CD4-positive, alpha-beta T cell (primary cell): ENCODE results near the gene CMIP. TPM values are rescaled to one million over a fixed set of nuclear protein-coding genes. Genes with fewer than 3 reads are reported as not detected.

Experiments used
- ATAC-seq: fragments of 200-7000 bp; cut with Tn5 transposase; one replicate; pipeline ENCODE4 v1.10.0; 2022; ENCODE audit warnings: mild to moderate bottlenecking; ENCODE audit not compliant: poor library complexity
- CTCF ChIA-PET: fragments of 350-600 bp; sonication (Branson Sonifier 250); formaldehyde crosslinking; loops from one replicate; lab custom pipeline; 2021; ENCODE audit warnings: antibody characterized with exemption, inconsistent platforms; lab: Charles Lee
- POLR2A ChIA-PET: fragments of 350-600 bp; sonication (Branson Sonifier 250); formaldehyde crosslinking; loops from one replicate; lab custom pipeline; 2021; ENCODE audit warnings: antibody characterized with exemption, inconsistent platforms; lab: Charles Lee
- DNase-seq, 14 experiments: peaks; one replicate each; pipeline ENCODE4 v3.0.0-alpha.2; 2013 to 2020; ENCODE audit warnings: mixed read lengths in 2 of 14
- H3K27ac ChIP-seq, 2 donors: one replicate each; pipeline versions ENCODE4 v1.5.1 to v1.7.0; 2013; ENCODE audit warnings: low read length in 2 of 2, low read depth in 1 of 2, mild to moderate bottlenecking in 1 of 2
- H3K27me3 ChIP-seq, 2 experiments: 1 replicate in 1 of 2; 2 replicates in 1 of 2; pipeline versions ENCODE4 v1.6.1 to v1.7.0; 2013; ENCODE audit warnings: low read length in 2 of 2, control low read depth in 1 of 2, mild to moderate bottlenecking in 1 of 2, moderate library complexity in 1 of 2; ENCODE audit not compliant: insufficient read depth in 2 of 2, control insufficient read depth in 1 of 2
- H3K36me3 ChIP-seq: one replicate; pipeline ENCODE4 v1.6.1; 2013; ENCODE audit warnings: low read length, control low read depth; ENCODE audit not compliant: insufficient read depth
- H3K4me1 ChIP-seq: one replicate; pipeline ENCODE4 v1.6.1; 2013; ENCODE audit warnings: low read length, control low read depth; ENCODE audit not compliant: insufficient read depth
- H3K4me3 ChIP-seq: one replicate; pipeline ENCODE4 v1.5.1; 2013; ENCODE audit warnings: mild to moderate bottlenecking, low read length, moderate library complexity
- H3K9me3 ChIP-seq, 2 experiments: 1 replicate in 1 of 2; 2 replicates in 1 of 2; pipeline versions ENCODE4 v1.6.1 to v1.7.0; 2013; ENCODE audit warnings: low read length in 2 of 2, mild to moderate bottlenecking in 2 of 2, control low read depth in 1 of 2, moderate library complexity in 1 of 2; ENCODE audit not compliant: control insufficient read depth in 1 of 2, insufficient read depth in 1 of 2
- H3K27ac Mint-ChIP-seq: one replicate; pipeline ENCODE4 v1.8.0; 2020; ENCODE audit warnings: mixed read lengths
- H3K27me3 Mint-ChIP-seq: one replicate; pipeline ENCODE4 v1.8.0; 2021; ENCODE audit warnings: mixed read lengths
- H3K36me3 Mint-ChIP-seq: one replicate; pipeline ENCODE4 v1.8.0; 2021; ENCODE audit warnings: low read depth, mixed read lengths
- H3K4me1 Mint-ChIP-seq: one replicate; pipeline ENCODE4 v1.8.0; 2021; ENCODE audit warnings: low read depth, mixed read lengths
- H3K4me3 Mint-ChIP-seq: one replicate; pipeline ENCODE4 v1.8.0; 2020; ENCODE audit warnings: mild to moderate bottlenecking, mixed read lengths
- H3K9me3 Mint-ChIP-seq: one replicate; pipeline ENCODE4 v1.8.0; 2020; ENCODE audit warnings: mixed read lengths
- CTCF ChIP-seq: fragments of 200-600 bp; IDR thresholded peaks from one replicate; pipeline ENCODE4 v1.8.0; 2022; ENCODE audit warnings: antibody characterized with exemption, mild to moderate bottlenecking
- intact Hi-C, 2 experiments: fragments of 100-400 bp; cut with DNase I in 1 of 2; cut with micrococcal nuclease in 1 of 2; formaldehyde crosslinking; loops; one replicate each; pipeline versions ENCODE4 v1.15.1 to v1.9.0; 2023 to 2025; cut with DNase I, micrococcal nuclease
- total RNA-seq, 174 experiments: library from RNA in 2 of 174; stranded (reverse) in 2 of 174; gene quantifications; one replicate each; pipeline ENCODE4 v1.2.3 and lab custom pipeline; 2021 to 2026

CMIP gene
- total RNA-seq, 2 experiments from 2014 or later, result 33.5 to 35.3 TPM

GRCh38 chr16:81405702-81406113, 38.9 kb upstream of the CMIP start:
- ChIA-PET CTCF (no interaction called here), POLR2A (no interaction called here)
- ATAC-seq (no peak), DNase-seq (no peak)
- Histone ChIP-seq H3K27ac (no peak overlapping the region), H3K36me3 (no peaks in the 10 kb centered on the region), H3K9me3 (peaks cover 0 to 3% of the 10 kb centered on the region in 2 experiments), H3K4me3 (no peak overlapping the region), H3K27me3 (no peaks in the 10 kb centered on the region), H3K4me1 (peaks cover 9% of the 10 kb centered on the region)
- intact Hi-C loops, result loop anchor here in 1 of 2 experiments (10.0 kb wide), 2 partner anchors 69 to 209 kb away; no protein-coding TSS in a partner anchor
- H3K27me3 Mint-ChIP-seq, result no peaks in the 10 kb centered on the region
- no peaks in the 10 kb centered on the region for H3K36me3 Mint-ChIP-seq
- H3K4me3 Mint-ChIP-seq, result no peak overlapping the region
- no peaks in the 10 kb centered on the region for H3K9me3 Mint-ChIP-seq
- TF ChIP-seq CTCF, result no peak
- H3K27ac Mint-ChIP-seq, result no peak overlapping the region
- H3K4me1 Mint-ChIP-seq, result no peaks in the 10 kb centered on the region

- Histone ChIP-seq H3K4me1 (peaks cover 6% of the 10 kb centered on the region), H3K9me3 (no peaks in the 10 kb centered on the region), H3K4me3 (no peak overlapping the region), H3K27me3 (no peaks in the 10 kb centered on the region), H3K27ac (no peak overlapping the region), H3K36me3 (no peaks in the 10 kb centered on the region)
- H3K27ac Mint-ChIP-seq, result no peak overlapping the region
- no peak overlapping the region for H3K4me3 Mint-ChIP-seq
- ChIA-PET CTCF (no interaction called here), POLR2A (no interaction called here)
- intact Hi-C loops, result loop anchor here in 1 of 2 experiments (10.0 kb wide), 2 partner anchors 66 to 206 kb away; no protein-coding TSS in a partner anchor
- no peak for DNase-seq
- ATAC-seq, result no peak
- no peaks in the 10 kb centered on the region for H3K4me1 Mint-ChIP-seq
- H3K9me3 Mint-ChIP-seq, result no peaks in the 10 kb centered on the region
- H3K27me3 Mint-ChIP-seq, result no peaks in the 10 kb centered on the region
- TF ChIP-seq CTCF, result no peak
- no peaks in the 10 kb centered on the region for H3K36me3 Mint-ChIP-seq
Measured at GRCh38 chr16:81408409-81408950, 36.1 kb upstream of the CMIP start.

GRCh38 chr16:81409016-81409556, 35.5 kb upstream of the CMIP start:
- no peak overlapping the region for H3K4me3 ChIP-seq
- ChIA-PET POLR2A (no interaction called here), CTCF (no interaction called here)
- H3K27ac ChIP-seq, result no peak overlapping the region
- Mint-ChIP-seq H3K27me3 (no peaks in the 10 kb centered on the region), H3K36me3 (no peaks in the 10 kb centered on the region), H3K27ac (no peak overlapping the region), H3K4me1 (no peaks in the 10 kb centered on the region), H3K4me3 (no peak overlapping the region), H3K9me3 (no peaks in the 10 kb centered on the region)
- H3K9me3 ChIP-seq, result no peaks in the 10 kb centered on the region
- ATAC-seq, result no peak
- no peaks in the 10 kb centered on the region for H3K27me3 ChIP-seq
- DNase-seq, result no peak
- no peak for TF ChIP-seq CTCF
- H3K4me1 ChIP-seq, result no peaks in the 10 kb centered on the region
- intact Hi-C loops, result loop anchor here in 1 of 2 experiments (10.0 kb wide), 2 partner anchors 66 to 206 kb away; no protein-coding TSS in a partner anchor
- H3K36me3 ChIP-seq, result no peaks in the 10 kb centered on the region
